Measurements from ENCODE around the gene TBC1D10A. TPM values are rescaled to one million over a fixed set of nuclear protein-coding genes. Genes with fewer than 3 reads are reported as not detected.

Gene TBC1D10A
- total RNA-seq, 2 donors from 2014 or later, result 12.1 to 13.7 TPM

DNA sequence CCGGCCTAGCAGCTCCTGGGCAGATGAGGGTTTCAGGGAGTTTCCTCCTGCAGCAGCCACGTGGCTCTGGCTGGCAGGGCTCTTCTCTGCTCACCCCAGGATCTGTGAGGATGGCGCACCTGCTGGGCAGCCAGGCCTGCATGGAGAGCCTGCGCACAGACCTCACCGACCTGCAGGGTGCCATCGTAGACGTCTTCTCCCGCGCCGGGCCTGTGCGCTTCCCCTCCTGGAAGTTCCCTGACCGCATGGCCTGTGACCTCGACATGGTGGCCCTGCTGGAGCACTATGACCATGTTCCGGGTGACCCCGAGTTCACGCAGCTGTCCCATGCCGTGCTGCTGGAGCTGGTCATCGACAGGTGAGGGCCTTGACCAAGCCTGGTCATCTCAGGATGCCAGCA, 39.1 kb upstream of the TBC1D10A start:
- Histone ChIP-seq H3K27ac (ENCODE audit: low read depth, low read length) (no peak overlapping the region), H3K4me1 (ENCODE audit: control insufficient read depth, insufficient read depth, low read length) (no peaks in the 10 kb centered on the region), H3K27me3 (ENCODE audit: control insufficient read depth, insufficient read depth, low read length, poor library complexity, severe bottlenecking) (no peaks in the 10 kb centered on the region), H3K36me3 (ENCODE audit: control insufficient read depth, insufficient read depth, low read length) (peaks cover 8% of the 10 kb centered on the region), H3K9me3 (ENCODE audit: control insufficient read depth, low read length) (no peaks in the 10 kb centered on the region), H3K4me3 (ENCODE audit: low read length) (no peak overlapping the region), H3K9ac (ENCODE audit: extremely low read depth, low read length, poor library complexity, severe bottlenecking) (no peak overlapping the region)
- H3K4me3 Mint-ChIP-seq, result no peak overlapping the region
- no peak for DNase-seq
- H3K4me1 Mint-ChIP-seq, result peaks cover 11% of the 10 kb centered on the region
- TF ChIP-seq, protein P1, sequence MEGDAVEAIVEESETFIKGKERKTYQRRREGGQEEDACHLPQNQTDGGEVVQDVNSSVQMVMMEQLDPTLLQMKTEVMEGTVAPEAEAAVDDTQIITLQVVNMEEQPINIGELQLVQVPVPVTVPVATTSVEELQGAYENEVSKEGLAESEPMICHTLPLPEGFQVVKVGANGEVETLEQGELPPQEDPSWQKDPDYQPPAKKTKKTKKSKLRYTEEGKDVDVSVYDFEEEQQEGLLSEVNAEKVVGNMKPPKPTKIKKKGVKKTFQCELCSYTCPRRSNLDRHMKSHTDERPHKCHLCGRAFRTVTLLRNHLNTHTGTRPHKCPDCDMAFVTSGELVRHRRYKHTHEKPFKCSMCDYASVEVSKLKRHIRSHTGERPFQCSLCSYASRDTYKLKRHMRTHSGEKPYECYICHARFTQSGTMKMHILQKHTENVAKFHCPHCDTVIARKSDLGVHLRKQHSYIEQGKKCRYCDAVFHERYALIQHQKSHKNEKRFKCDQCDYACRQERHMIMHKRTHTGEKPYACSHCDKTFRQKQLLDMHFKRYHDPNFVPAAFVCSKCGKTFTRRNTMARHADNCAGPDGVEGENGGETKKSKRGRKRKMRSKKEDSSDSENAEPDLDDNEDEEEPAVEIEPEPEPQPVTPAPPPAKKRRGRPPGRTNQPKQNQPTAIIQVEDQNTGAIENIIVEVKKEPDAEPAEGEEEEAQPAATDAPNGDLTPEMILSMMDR (conservative IDR thresholded peaks at IDR 0.05), result no peak
- peak overlapping the region; percentile 66 for H3K27ac Mint-ChIP-seq
- WGBS, 2 experiments (ENCODE audit: insufficient coverage in 1 of 2, insufficient read length in 1 of 2), result 94 to 97% methylated on average over 18 of the region's 18 CpGs
- peaks cover 10% of the 10 kb centered on the region for H3K36me3 Mint-ChIP-seq (ENCODE audit: low read depth)
- no peaks in the 10 kb centered on the region for H3K9me3 Mint-ChIP-seq
- no peaks in the 10 kb centered on the region for H3K27me3 Mint-ChIP-seq (ENCODE audit: insufficient read depth)

DNA sequence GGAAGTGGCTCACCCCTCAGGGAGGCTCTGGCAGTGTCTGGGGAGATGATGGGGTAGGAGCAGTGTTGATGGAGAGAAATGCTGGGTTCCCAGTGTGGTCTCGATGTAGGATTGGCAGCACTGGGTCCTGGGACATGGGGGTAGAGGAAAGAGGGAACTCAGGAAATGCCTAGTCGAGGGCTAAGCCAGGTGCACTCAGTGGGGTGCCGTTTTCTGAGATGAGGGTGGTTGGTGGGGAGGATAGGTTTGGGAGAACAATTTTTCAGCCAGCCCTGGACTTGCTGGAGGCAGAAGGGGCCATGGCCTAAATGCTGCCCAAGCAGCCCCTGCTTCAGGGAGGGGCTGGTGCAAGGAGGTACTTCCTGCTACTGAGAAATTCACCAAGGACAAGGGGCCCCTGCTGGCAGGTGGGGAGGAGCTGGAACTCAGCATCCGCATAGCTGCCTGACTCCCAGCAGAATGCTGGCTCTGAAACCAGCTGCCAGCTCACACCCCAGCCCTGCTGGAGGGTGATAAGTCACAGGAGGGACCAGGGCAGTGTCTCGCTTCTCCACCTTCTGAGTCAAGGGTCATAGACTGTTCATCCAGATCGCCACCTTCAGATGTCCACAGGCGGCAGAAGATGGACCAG, 36.0 kb upstream of the TBC1D10A start:
- Mint-ChIP-seq H3K27ac (peak overlapping the region; percentile 5), H3K9me3 (no peaks in the 10 kb centered on the region), H3K27me3 (ENCODE audit: insufficient read depth) (no peaks in the 10 kb centered on the region), H3K4me3 (no peak overlapping the region), H3K36me3 (ENCODE audit: low read depth) (peaks cover 10% of the 10 kb centered on the region), H3K4me1 (peaks cover 18% of the 10 kb centered on the region)
- Histone ChIP-seq H3K4me3 (ENCODE audit: low read length) (no peak overlapping the region), H3K9me3 (ENCODE audit: control insufficient read depth, low read length) (no peaks in the 10 kb centered on the region), H3K27me3 (ENCODE audit: control insufficient read depth, insufficient read depth, low read length, poor library complexity, severe bottlenecking) (no peaks in the 10 kb centered on the region), H3K36me3 (ENCODE audit: control insufficient read depth, insufficient read depth, low read length) (peaks cover 8% of the 10 kb centered on the region), H3K27ac (ENCODE audit: low read depth, low read length) (no peak overlapping the region), H3K4me1 (ENCODE audit: control insufficient read depth, insufficient read depth, low read length) (peaks cover 5% of the 10 kb centered on the region), H3K9ac (ENCODE audit: extremely low read depth, low read length, poor library complexity, severe bottlenecking) (no peak overlapping the region)
- WGBS, 2 experiments (ENCODE audit: insufficient coverage in 1 of 2, insufficient read length in 1 of 2), result 66% methylated on average over 3 to 7 of the region's 7 CpGs
- peak; percentile 88 for DNase-seq
- TF ChIP-seq, protein P1 (conservative IDR thresholded peaks at IDR 0.05), result peak; percentile 18

GRCh38 chr22:30361916-30362650, 35.3 kb upstream of the TBC1D10A start:
- Histone ChIP-seq H3K4me1 (ENCODE audit: control insufficient read depth, insufficient read depth, low read length) (peaks cover 5% of the 10 kb centered on the region), H3K27ac (ENCODE audit: low read depth, low read length) (no peak overlapping the region), H3K36me3 (ENCODE audit: control insufficient read depth, insufficient read depth, low read length) (peaks cover 8% of the 10 kb centered on the region), H3K9me3 (ENCODE audit: control insufficient read depth, low read length) (no peaks in the 10 kb centered on the region), H3K4me3 (ENCODE audit: low read length) (no peak overlapping the region), H3K27me3 (ENCODE audit: control insufficient read depth, insufficient read depth, low read length, poor library complexity, severe bottlenecking) (no peaks in the 10 kb centered on the region), H3K9ac (ENCODE audit: extremely low read depth, low read length, poor library complexity, severe bottlenecking) (no peak overlapping the region)
- Mint-ChIP-seq H3K4me1 (peaks cover 18% of the 10 kb centered on the region), H3K36me3 (ENCODE audit: low read depth) (peaks cover 10% of the 10 kb centered on the region), H3K27ac (peak overlapping the region; percentile 17), H3K4me3 (no peak overlapping the region), H3K9me3 (no peaks in the 10 kb centered on the region), H3K27me3 (ENCODE audit: insufficient read depth) (peaks cover under 1% of the 10 kb centered on the region)
- DNase-seq, result no peak
- WGBS, 2 experiments (ENCODE audit: insufficient coverage in 1 of 2, insufficient read length in 1 of 2), result 83% methylated on average over 6 to 10 of the region's 10 CpGs
- TF ChIP-seq, protein P1 (conservative IDR thresholded peaks at IDR 0.05), result no peak
